GM12873 (cell line): ENCODE data around the gene ICA1L.

Source experiments
- TF ChIP-seq, protein P1 (sequence below): IDR thresholded peaks from 2 replicates; pipeline ENCODE4 v1.5.1; 2012; ENCODE audit warnings: low read depth, mild to moderate bottlenecking, moderate library complexity, low read length, control low read depth; ENCODE audit not compliant: insufficient read depth; ENCODE audit errors: missing control alignments

ICA1L gene

DNA sequence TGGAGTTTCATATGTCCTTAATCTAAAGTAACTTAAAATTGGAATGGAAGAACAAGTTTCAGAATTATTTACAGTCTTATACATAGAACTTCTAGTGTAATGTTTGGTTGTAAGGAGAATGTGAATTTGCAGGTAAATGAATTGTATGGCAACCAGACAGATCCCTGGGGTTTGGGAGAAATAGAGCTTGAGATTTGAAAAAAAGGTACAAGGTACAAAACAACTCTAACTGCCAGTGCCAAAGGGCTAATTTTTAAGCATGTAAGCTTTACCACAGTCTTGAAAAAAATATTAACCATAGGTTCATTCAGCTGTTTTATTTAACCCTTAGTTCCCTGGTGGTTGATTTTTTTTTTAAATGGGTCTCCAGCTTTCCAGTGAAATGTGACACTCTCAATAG, 103.3 kb downstream of the ICA1L start:
- TF ChIP-seq, protein P1, sequence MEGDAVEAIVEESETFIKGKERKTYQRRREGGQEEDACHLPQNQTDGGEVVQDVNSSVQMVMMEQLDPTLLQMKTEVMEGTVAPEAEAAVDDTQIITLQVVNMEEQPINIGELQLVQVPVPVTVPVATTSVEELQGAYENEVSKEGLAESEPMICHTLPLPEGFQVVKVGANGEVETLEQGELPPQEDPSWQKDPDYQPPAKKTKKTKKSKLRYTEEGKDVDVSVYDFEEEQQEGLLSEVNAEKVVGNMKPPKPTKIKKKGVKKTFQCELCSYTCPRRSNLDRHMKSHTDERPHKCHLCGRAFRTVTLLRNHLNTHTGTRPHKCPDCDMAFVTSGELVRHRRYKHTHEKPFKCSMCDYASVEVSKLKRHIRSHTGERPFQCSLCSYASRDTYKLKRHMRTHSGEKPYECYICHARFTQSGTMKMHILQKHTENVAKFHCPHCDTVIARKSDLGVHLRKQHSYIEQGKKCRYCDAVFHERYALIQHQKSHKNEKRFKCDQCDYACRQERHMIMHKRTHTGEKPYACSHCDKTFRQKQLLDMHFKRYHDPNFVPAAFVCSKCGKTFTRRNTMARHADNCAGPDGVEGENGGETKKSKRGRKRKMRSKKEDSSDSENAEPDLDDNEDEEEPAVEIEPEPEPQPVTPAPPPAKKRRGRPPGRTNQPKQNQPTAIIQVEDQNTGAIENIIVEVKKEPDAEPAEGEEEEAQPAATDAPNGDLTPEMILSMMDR = no peak

DNA sequence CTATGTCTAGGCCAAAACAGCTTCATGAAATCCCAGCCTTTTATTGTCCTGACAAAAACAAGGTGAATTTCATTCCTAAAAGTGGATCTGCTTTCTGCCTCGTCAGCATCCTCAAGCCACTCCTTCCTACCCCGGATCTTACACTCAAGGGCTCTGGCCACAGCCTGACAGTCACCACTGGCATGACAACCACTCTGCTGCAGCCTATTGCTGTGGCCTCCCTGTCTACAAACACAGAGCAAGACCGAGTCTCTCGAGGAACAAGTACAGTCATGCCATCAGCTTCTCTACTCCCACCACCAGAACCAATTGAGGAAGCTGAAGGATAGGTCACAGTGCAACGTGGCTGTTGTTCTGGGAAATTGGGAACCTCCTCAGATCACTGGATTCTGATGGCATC, 106.1 kb downstream of the ICA1L start:
- TF ChIP-seq, protein P1 = no peak

DNA sequence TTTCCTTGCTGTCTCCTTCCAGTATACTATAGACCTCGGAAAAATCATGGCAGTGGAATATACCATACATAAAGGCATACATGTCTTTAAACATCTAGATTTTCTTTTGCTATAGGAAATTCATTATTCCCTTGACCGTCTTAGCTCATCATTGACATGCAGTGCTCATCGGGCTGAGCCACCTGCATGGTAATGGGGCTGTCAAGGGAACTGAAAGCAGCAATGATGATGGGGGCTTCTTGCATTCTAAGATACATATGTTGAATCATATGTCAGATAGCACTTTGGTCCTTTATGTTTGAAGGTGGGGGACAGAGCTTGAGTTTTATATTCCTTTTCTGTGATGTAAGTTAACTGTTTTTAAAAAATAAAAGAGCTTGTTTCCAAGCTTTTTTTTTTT, 106.6 kb downstream of the ICA1L start:
- TF ChIP-seq, protein P1 = no peak

DNA sequence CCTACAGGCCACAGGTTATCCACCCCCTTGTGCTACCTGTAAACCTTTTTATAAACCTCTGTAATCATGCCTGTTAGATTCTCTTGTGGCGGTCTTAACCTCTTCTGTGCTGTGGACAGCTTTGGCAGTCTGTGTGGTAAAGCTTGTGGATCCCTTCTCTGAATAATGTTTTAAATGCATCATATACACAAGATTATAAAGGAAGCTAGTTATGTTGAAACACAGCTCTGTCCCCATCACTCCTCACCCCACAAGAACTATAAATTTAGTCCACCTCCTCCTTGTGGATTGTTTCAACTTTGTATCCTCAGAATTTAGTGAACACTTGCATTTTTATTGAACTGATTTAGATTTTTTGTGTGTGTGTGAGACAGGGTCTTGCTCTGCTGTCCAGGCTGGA, 107.7 kb downstream of the ICA1L start:
- TF ChIP-seq, protein P1 = no peak

DNA sequence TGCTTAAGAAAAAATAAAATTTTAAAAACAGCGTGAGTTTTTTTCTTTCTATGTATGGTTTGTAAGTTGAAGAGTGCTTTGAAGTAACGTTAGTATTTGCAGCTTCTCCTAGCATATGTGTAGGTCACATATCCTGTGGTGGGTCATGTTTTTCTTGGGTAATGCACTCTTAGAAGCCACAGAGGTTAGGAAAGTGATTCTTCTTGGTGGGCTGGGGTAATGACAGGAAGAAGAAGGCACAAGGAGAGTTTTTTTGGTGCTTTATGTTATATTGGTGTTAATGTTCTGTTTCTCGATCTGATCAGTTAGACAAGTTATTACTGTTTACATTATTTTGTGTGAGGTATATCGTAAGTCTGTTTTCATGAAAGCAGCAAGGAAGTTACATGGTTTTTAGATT, 109.0 kb downstream of the ICA1L start:
- TF ChIP-seq, protein P1 = no peak

DNA sequence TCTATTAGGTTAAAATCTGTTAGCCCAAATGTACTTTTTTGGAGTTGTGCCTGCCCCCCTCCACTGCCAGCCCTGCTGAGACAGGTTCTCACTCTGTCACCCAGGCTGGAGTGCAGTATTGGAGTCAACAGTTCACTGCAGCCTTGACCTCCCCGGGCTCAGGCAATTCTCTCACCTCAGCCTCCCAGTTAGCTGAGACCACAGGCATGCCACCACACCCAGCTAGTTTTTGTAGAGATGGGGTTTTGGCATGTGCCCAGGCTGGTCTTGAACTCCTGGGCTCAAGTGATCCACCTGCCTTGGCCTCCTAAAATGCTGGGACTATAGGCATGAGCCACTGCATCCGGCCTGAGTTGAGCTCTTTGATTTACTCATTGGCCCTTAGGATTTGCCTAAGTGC, 110.7 kb downstream of the ICA1L start:
- TF ChIP-seq, protein P1 = no peak

DNA sequence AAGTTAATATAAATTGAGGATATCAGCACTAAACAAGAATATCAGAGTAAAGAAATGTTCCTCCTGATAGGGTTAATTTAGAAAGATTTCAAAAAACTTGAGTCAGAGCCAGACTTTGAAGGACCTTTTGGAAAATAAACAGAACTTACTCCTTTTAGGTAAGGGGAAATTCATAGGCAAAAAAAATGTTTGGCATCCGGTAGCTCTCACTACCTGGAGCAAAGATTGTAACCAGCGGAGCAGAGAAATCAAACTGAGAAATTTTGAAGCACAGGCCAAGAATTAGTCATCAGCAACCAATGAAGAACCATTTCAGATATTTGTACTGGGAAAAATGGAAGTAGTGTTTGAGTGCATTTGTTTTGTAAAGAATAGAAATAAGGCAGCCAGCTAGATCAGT, 113.0 kb downstream of the ICA1L start:
- TF ChIP-seq, protein P1 = no peak
